Esophagus muscularis mucosa (tissue), 4 donors: ENCODE results near the gene CERCAM. TPM values are rescaled to one million over a fixed set of nuclear protein-coding genes. Genes with fewer than 3 reads are reported as not detected.

Source experiments
- DNase-seq: peaks from one replicate; pipeline ENCODE4 v3.0.0-alpha.2; 2017; ENCODE audit errors: extremely low spot score
- H3K27ac ChIP-seq, 4 donors: fragments of 200-600 bp; sonication (generic); replicated peaks in 1 of 4; 1 replicate in 3 of 4; 2 replicates in 1 of 4; pipeline ENCODE4 v1.5.1; 2016 to 2019; ENCODE audit warnings: mild to moderate bottlenecking in 1 of 4
- H3K27me3 ChIP-seq, 4 donors: fragments of 200-600 bp; sonication (generic); one replicate each; pipeline versions ENCODE4 v1.5.1 to v1.6.0; 2016 to 2019
- H3K36me3 ChIP-seq, 4 donors: fragments of 200-600 bp; sonication (generic); one replicate each; pipeline ENCODE4 v1.5.1; 2016 to 2019
- H3K4me1 ChIP-seq, 4 donors: fragments of 200-600 bp; sonication (generic); one replicate each; pipeline ENCODE4 v1.5.1; 2016 to 2019
- H3K4me3 ChIP-seq, 4 donors: fragments of 200-600 bp; sonication (generic); 1 replicate in 2 of 4; 2 replicates in 2 of 4; pipeline ENCODE4 v1.5.1; 2016 to 2019; ENCODE audit warnings: mild to moderate bottlenecking in 4 of 4, moderate library complexity in 1 of 4
- H3K9me3 ChIP-seq, 4 donors: fragments of 200-600 bp; sonication (generic); 1 replicate in 3 of 4; 2 replicates in 1 of 4; pipeline ENCODE4 v1.5.1; 2016 to 2019
- CTCF ChIP-seq, 3 experiments: fragments of 200-600 bp in 2 of 3; fragments of 450-650 bp in 1 of 3; sonication (generic) in 2 of 3; IDR thresholded peaks; one replicate each; pipeline ENCODE4 v1.5.1; 2017 to 2019; ENCODE audit warnings: antibody characterized with exemption in 3 of 3, mild to moderate bottlenecking in 2 of 3, moderate library complexity in 1 of 3
- EP300 ChIP-seq: sonication (generic); formaldehyde crosslinking; IDR thresholded peaks from one replicate; pipeline ENCODE4 v1.6.1; 2017; ENCODE audit warnings: antibody characterized with exemption
- POLR2A ChIP-seq: fragments of 450-650 bp; IDR thresholded peaks from one replicate; pipeline ENCODE4 v1.6.1; 2017; ENCODE audit warnings: antibody characterized with exemption, moderate library complexity, mild to moderate bottlenecking, low read depth
- POLR2AphosphoS5 ChIP-seq, 2 donors: sonication (generic); formaldehyde crosslinking; IDR thresholded peaks; one replicate each; pipeline ENCODE4 v1.6.1; 2017; ENCODE audit warnings: antibody characterized with exemption in 2 of 2
- WGBS: methylation state at CpG from one replicate; pipeline ENCODE4 v1.1.5; 2018; 5-methylcytosine and 5-hydroxymethylcytosine counted together
- intact Hi-C: fragments of 100-400 bp; cut with DNase I; formaldehyde crosslinking; loops from one replicate; pipeline ENCODE4 v1.15.1; 2023
- total RNA-seq, 4 donors: library from RNA; depleted of rRNA; stranded (reverse); fragments of >200 nt; gene quantifications; one replicate each; pipeline versions ENCODE4 v1.1.0 to v1.2.1, GENCODE V29; 2016

CERCAM gene
- total RNA-seq, 4 donors from 2014 or later, result 21.7 to 31.0 (median 27.5) TPM

GRCh38 chr9:128392302-128393144, 28.1 kb upstream of the CERCAM start:
- no peaks in the 10 kb centered on the region for H3K9me3 ChIP-seq
- TF ChIP-seq POLR2AphosphoS5 (IDR thresholded peaks at IDR 0.05) (no peak), POLR2A (no peak), CTCF (IDR thresholded peaks at IDR 0.05) (no peak), EP300 (no peak)
- H3K27ac ChIP-seq, result no peak overlapping the region
- no peak for DNase-seq
- H3K4me1 ChIP-seq, result peaks cover 12 to 13% (median 12%) of the 10 kb centered on the region in 4 donors
- WGBS, result 85% methylated on average over 61 of the region's 88 CpGs
- H3K4me3 ChIP-seq, result no peak overlapping the region
- peaks cover 36 to 62% (median 57%) of the 10 kb centered on the region in 4 donors for H3K36me3 ChIP-seq
- H3K27me3 ChIP-seq, result peaks cover 0 to 73% (median 0%) of the 10 kb centered on the region in 4 donors
- intact Hi-C loops, result no loop called here

- Histone ChIP-seq H3K27me3 (peaks cover 0 to 77% (median 0%) of the 10 kb centered on the region in 4 donors), H3K4me3 (no peak overlapping the region), H3K4me1 (peaks cover 14 to 17% (median 16%) of the 10 kb centered on the region in 4 donors), H3K27ac (no peak overlapping the region), H3K36me3 (peaks cover 32 to 55% (median 50%) of the 10 kb centered on the region in 4 donors), H3K9me3 (no peaks in the 10 kb centered on the region)
- intact Hi-C loops, result no loop called here
- 66% methylated on average over 13 of the region's 56 CpGs for WGBS
- DNase-seq, result no peak
- TF ChIP-seq EP300, result no peak
- no peak for TF ChIP-seq POLR2A
- TF ChIP-seq CTCF (IDR thresholded peaks at IDR 0.05), result no peak
- TF ChIP-seq POLR2AphosphoS5 (IDR thresholded peaks at IDR 0.05), result no peak
These were observed 27.4 kb upstream of the CERCAM start for GRCh38 chr9:128393145-128393775.

GRCh38 chr9:128393970-128394369, 26.7 kb upstream of the CERCAM start:
- DNase-seq, result no peak
- intact Hi-C loops, result no loop called here
- Histone ChIP-seq H3K4me3 (no peak overlapping the region), H3K36me3 (peaks cover 25 to 48% (median 43%) of the 10 kb centered on the region in 4 donors), H3K27ac (no peak overlapping the region), H3K4me1 (peaks cover 14 to 17% (median 16%) of the 10 kb centered on the region in 4 donors), H3K27me3 (peaks cover 0 to 81% (median 0%) of the 10 kb centered on the region in 4 donors), H3K9me3 (no peaks in the 10 kb centered on the region)
- TF ChIP-seq CTCF (IDR thresholded peaks at IDR 0.05) (no peak), EP300 (no peak), POLR2A (no peak), POLR2AphosphoS5 (IDR thresholded peaks at IDR 0.05) (no peak)
- 27% methylated on average over 5 of the region's 7 CpGs for WGBS

- Histone ChIP-seq H3K4me3 (no peak overlapping the region), H3K4me1 (peaks cover 14 to 17% (median 16%) of the 10 kb centered on the region in 4 donors), H3K27me3 (peaks cover 0 to 81% (median 0%) of the 10 kb centered on the region in 4 donors), H3K36me3 (peaks cover 19 to 42% (median 37%) of the 10 kb centered on the region in 4 donors), H3K27ac (no peak overlapping the region), H3K9me3 (no peaks in the 10 kb centered on the region)
- no peak for DNase-seq
- intact Hi-C loops, result no loop called here
- TF ChIP-seq POLR2AphosphoS5 (IDR thresholded peaks at IDR 0.05) (no peak), POLR2A (no peak), EP300 (no peak), CTCF (IDR thresholded peaks at IDR 0.05) (no peak)
- 67% methylated on average over 9 of the region's 9 CpGs for WGBS
These were observed 26.1 kb upstream of the CERCAM start for GRCh38 chr9:128394379-128395168.
